Neural cell (in vitro differentiated cells): ENCODE measurements around the gene QDPR. TPM values are rescaled to one million over a fixed set of nuclear protein-coding genes. Genes with fewer than 3 reads are reported as not detected.

ENCODE experiments used
- H2AFZ ChIP-seq: fragments of 200-600, 300-800 bp; sonication (generic), shearing (Covaris generic); 2 replicates; pipeline ENCODE4 v1.6.0; 2014; ENCODE audit warnings: low read depth, mild to moderate bottlenecking, antibody characterized with exemption, low read length, moderate library complexity
- H3F3A ChIP-seq: fragments of 200-600 bp; shearing (Covaris generic); 2 replicates; pipeline ENCODE4 v1.6.1; 2016; ENCODE audit warnings: mild to moderate bottlenecking, moderate library complexity, mixed read lengths, antibody characterized with exemption, low read length; ENCODE audit not compliant: insufficient read depth, poor library complexity, severe bottlenecking
- H3K27ac ChIP-seq: fragments of 200-600, 300-800 bp; sonication (generic), shearing (Covaris generic); 2 replicates; pipeline ENCODE4 v1.5.1; 2014; ENCODE audit warnings: mild to moderate bottlenecking, low read length, moderate library complexity
- H3K27me3 ChIP-seq: fragments of 300-800, 200-600 bp; sonication (generic), shearing (Covaris generic); 2 replicates; pipeline ENCODE4 v1.6.0; 2014; ENCODE audit warnings: mild to moderate bottlenecking, low read depth, low read length, moderate library complexity; ENCODE audit not compliant: insufficient read depth
- H3K36me3 ChIP-seq: fragments of 300-800, 200-600 bp; sonication (generic), shearing (Covaris generic); 2 replicates; pipeline ENCODE4 v1.5.1; 2014; ENCODE audit warnings: mild to moderate bottlenecking, antibody characterized with exemption, low read length, moderate library complexity; ENCODE audit not compliant: insufficient read depth
- H3K4me2 ChIP-seq: fragments of 300-800, 200-600 bp; sonication (generic), shearing (Covaris generic); 2 replicates; pipeline ENCODE4 v1.6.0; 2014; ENCODE audit warnings: mild to moderate bottlenecking, low read length
- H3K4me3 ChIP-seq: fragments of 300-800, 200-600 bp; sonication (generic), shearing (Covaris generic); 2 replicates; pipeline ENCODE4 v1.5.1; 2014; ENCODE audit warnings: mild to moderate bottlenecking, low read length, moderate library complexity
- H3K79me2 ChIP-seq: fragments of 200-600 bp; shearing (Covaris generic); replicated peaks from 2 replicates; pipeline ENCODE4 v1.6.0; 2014; ENCODE audit warnings: mild to moderate bottlenecking, low read length, moderate library complexity; ENCODE audit not compliant: insufficient read depth
- H3K9ac ChIP-seq: fragments of 300-800, 200-600 bp; sonication (generic), shearing (Covaris generic); 2 replicates; pipeline ENCODE4 v1.6.1; 2016; ENCODE audit warnings: mild to moderate bottlenecking, low read length, mixed read lengths
- H3K9me2 ChIP-seq: fragments of 200-600 bp; shearing (Covaris generic); 2 replicates; pipeline ENCODE4 v1.6.1; 2016; ENCODE audit warnings: mild to moderate bottlenecking, low read length, mixed read lengths; ENCODE audit not compliant: insufficient read depth
- H3K9me3 ChIP-seq: fragments of 200-600, 300-800 bp; sonication (generic), shearing (Covaris generic); 2 replicates; pipeline ENCODE4 v1.6.1; 2016; ENCODE audit warnings: mild to moderate bottlenecking, mixed run types, low read length, moderate library complexity, mixed read lengths
- H4K20me1 ChIP-seq: fragments of 200-600 bp; shearing (Covaris generic); 2 replicates; pipeline ENCODE4 v1.6.1; 2016; ENCODE audit warnings: mild to moderate bottlenecking, mixed run types; ENCODE audit not compliant: insufficient read depth
- EP300 ChIP-seq: fragments of 450-650 bp; conservative IDR thresholded peaks from 2 replicates; pipeline ENCODE4 v1.6.1; 2014; ENCODE audit warnings: antibody characterized with exemption, mild to moderate bottlenecking, moderate library complexity; ENCODE audit not compliant: poor library complexity, severe bottlenecking
- EZH2 ChIP-seq: fragments of 200-600, 300-800 bp; shearing (Covaris generic), sonication (generic); IDR thresholded peaks from 2 replicates; pipeline ENCODE4 v1.6.1; 2014; ENCODE audit warnings: antibody characterized with exemption, low read length, borderline replicate concordance, mild to moderate bottlenecking; ENCODE audit not compliant: insufficient read depth, poor library complexity, severe bottlenecking
- POLR2AphosphoS5 ChIP-seq: IDR thresholded peaks from 2 replicates; pipeline ENCODE4 v1.6.1; 2012
- RAD21 ChIP-seq: fragments of 450-650 bp; conservative IDR thresholded peaks from 2 replicates; pipeline ENCODE4 v1.6.1; 2014; ENCODE audit warnings: antibody characterized with exemption, mild to moderate bottlenecking, moderate library complexity
- SMC3 ChIP-seq: fragments of 450-650 bp; conservative IDR thresholded peaks from 2 replicates; pipeline ENCODE4 v1.6.1; 2014; ENCODE audit warnings: antibody characterized with exemption, mild to moderate bottlenecking, moderate library complexity; ENCODE audit not compliant: poor library complexity
- TAF1 ChIP-seq: IDR thresholded peaks from 2 replicates; pipeline ENCODE4 v1.6.1; 2012; ENCODE audit warnings: low read depth
- polyA plus RNA-seq: library from polyadenylated mRNA; depleted of rRNA; stranded (reverse); fragments of >200 nt; gene quantifications from 2 replicates; pipeline ENCODE4 v1.2.3, GENCODE V29; 2014
- TF ChIP-seq, protein P1 (sequence below): fragments of 450-650 bp; IDR thresholded peaks from 2 replicates; pipeline ENCODE4 v1.5.1; 2014; ENCODE audit warnings: antibody characterized with exemption, mild to moderate bottlenecking, moderate library complexity; ENCODE audit not compliant: poor library complexity, severe bottlenecking
- TF ChIP-seq, protein P2 (sequence below): IDR thresholded peaks from 2 replicates; pipeline ENCODE4 v1.6.1; 2012; ENCODE audit warnings: borderline replicate concordance

The QDPR gene
- polyA plus RNA-seq, 1 donor from 2014 or later, result 37.3 TPM

DNA sequence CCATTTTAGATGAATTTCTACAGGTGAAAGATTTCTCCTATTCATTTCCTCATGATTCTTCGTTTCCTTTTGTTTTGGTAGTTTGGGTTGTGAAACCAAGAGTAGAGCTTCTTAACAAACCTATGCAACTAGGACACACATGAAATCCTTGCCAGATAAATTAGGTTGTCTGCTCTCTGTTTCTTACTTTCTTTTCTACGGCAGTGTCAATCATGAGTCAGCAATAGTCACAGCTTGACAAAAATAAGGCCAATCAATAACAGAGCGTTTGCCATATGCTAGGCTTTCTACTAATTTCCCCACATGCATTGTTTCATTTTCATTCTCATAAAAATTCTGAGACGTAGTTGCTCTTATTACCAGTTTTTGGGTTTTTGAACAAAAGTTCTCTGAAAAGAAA is 23.4 kb upstream of the QDPR start:
- no peaks in the 10 kb centered on the region for H3K27me3 ChIP-seq
- no peaks in the 10 kb centered on the region for H3F3A ChIP-seq
- no peaks in the 10 kb centered on the region for H3K79me2 ChIP-seq
- no peaks in the 10 kb centered on the region for H4K20me1 ChIP-seq
- no peaks in the 10 kb centered on the region for H3K9me2 ChIP-seq
- no peak overlapping the region for H3K4me2 ChIP-seq
- no peaks in the 10 kb centered on the region for H3K9me3 ChIP-seq
- H3K4me3 ChIP-seq, result no peak overlapping the region
- H3K9ac ChIP-seq, result no peak overlapping the region
- no peak overlapping the region for H3K27ac ChIP-seq
- TF ChIP-seq POLR2AphosphoS5 (no peak), RAD21 (no peak), TAF1 (no peak), SMC3 (no peak), EZH2 (no peak)
- TF ChIP-seq, protein P1, sequence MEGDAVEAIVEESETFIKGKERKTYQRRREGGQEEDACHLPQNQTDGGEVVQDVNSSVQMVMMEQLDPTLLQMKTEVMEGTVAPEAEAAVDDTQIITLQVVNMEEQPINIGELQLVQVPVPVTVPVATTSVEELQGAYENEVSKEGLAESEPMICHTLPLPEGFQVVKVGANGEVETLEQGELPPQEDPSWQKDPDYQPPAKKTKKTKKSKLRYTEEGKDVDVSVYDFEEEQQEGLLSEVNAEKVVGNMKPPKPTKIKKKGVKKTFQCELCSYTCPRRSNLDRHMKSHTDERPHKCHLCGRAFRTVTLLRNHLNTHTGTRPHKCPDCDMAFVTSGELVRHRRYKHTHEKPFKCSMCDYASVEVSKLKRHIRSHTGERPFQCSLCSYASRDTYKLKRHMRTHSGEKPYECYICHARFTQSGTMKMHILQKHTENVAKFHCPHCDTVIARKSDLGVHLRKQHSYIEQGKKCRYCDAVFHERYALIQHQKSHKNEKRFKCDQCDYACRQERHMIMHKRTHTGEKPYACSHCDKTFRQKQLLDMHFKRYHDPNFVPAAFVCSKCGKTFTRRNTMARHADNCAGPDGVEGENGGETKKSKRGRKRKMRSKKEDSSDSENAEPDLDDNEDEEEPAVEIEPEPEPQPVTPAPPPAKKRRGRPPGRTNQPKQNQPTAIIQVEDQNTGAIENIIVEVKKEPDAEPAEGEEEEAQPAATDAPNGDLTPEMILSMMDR, result no peak
- no peaks in the 10 kb centered on the region for H3K36me3 ChIP-seq
- no peak overlapping the region for H2AFZ ChIP-seq

GRCh38 chr4:17534705-17535104 is 22.8 kb upstream of the QDPR start:
- Histone ChIP-seq H3K9ac (no peak overlapping the region), H3K9me3 (no peaks in the 10 kb centered on the region), H3K27ac (no peak overlapping the region), H3F3A (no peaks in the 10 kb centered on the region), H3K27me3 (no peaks in the 10 kb centered on the region), H3K79me2 (no peaks in the 10 kb centered on the region), H2AFZ (no peak overlapping the region), H3K36me3 (no peaks in the 10 kb centered on the region), H3K4me3 (no peak overlapping the region), H4K20me1 (no peaks in the 10 kb centered on the region), H3K4me2 (no peak overlapping the region), H3K9me2 (no peaks in the 10 kb centered on the region)
- TF ChIP-seq SMC3, result no peak
- no peak for TF ChIP-seq EP300
- TF ChIP-seq RAD21, result no peak
- TF ChIP-seq, protein P1, result no peak
- TF ChIP-seq, protein P2, sequence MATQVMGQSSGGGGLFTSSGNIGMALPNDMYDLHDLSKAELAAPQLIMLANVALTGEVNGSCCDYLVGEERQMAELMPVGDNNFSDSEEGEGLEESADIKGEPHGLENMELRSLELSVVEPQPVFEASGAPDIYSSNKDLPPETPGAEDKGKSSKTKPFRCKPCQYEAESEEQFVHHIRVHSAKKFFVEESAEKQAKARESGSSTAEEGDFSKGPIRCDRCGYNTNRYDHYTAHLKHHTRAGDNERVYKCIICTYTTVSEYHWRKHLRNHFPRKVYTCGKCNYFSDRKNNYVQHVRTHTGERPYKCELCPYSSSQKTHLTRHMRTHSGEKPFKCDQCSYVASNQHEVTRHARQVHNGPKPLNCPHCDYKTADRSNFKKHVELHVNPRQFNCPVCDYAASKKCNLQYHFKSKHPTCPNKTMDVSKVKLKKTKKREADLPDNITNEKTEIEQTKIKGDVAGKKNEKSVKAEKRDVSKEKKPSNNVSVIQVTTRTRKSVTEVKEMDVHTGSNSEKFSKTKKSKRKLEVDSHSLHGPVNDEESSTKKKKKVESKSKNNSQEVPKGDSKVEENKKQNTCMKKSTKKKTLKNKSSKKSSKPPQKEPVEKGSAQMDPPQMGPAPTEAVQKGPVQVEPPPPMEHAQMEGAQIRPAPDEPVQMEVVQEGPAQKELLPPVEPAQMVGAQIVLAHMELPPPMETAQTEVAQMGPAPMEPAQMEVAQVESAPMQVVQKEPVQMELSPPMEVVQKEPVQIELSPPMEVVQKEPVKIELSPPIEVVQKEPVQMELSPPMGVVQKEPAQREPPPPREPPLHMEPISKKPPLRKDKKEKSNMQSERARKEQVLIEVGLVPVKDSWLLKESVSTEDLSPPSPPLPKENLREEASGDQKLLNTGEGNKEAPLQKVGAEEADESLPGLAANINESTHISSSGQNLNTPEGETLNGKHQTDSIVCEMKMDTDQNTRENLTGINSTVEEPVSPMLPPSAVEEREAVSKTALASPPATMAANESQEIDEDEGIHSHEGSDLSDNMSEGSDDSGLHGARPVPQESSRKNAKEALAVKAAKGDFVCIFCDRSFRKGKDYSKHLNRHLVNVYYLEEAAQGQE, result no peak
